IMR-90 (cell line): ENCODE results near the gene ALKBH5. TPM values are rescaled to one million over a fixed set of nuclear protein-coding genes. Genes with fewer than 3 reads are reported as not detected.

ENCODE experiments used
- ATAC-seq: fragments of 200-7000 bp; cut with Tn5 transposase; 2 replicates; pipeline ENCODE4 v1.9.1; 2020; ENCODE audit warnings: low read depth, mild to moderate bottlenecking, moderate library complexity
- BruUV-seq: library from RNA; stranded (reverse); fragments of 400-500 nt; replicated peaks from 2 replicates; lab custom pipeline; 2021; lab: Mats Ljungman, UMichigan
- CTCF ChIA-PET: fragments of 300-600 bp; formaldehyde crosslinking; extraction: SDS; loops from one replicate; lab custom pipeline; 2021; ENCODE audit warnings: antibody characterized with exemption; lab: Yijun Ruan, JAX
- POLR2A ChIA-PET: fragments of 300-600 bp; sonication (Branson Sonifier 250); formaldehyde crosslinking; loops from one replicate; lab custom pipeline; 2022; ENCODE audit warnings: antibody characterized with exemption; ENCODE audit not compliant: unreplicated experiment; lab: Charles Lee
- DNase-seq: peaks from one replicate; pipeline ENCODE4 v3.0.0; 2013
- H2AFZ ChIP-seq: replicated peaks from 2 replicates; pipeline ENCODE3; 2013; ENCODE audit warnings: low read length, mild to moderate bottlenecking; ENCODE audit not compliant: poor library complexity
- H2AK5ac ChIP-seq: 2 replicates; pipeline ENCODE4 v1.6.1; 2013; ENCODE audit warnings: low read depth, low read length, inconsistent platforms
- H2AK9ac ChIP-seq: replicated peaks from 2 replicates; pipeline ENCODE3; 2013; ENCODE audit warnings: mild to moderate bottlenecking, low read depth, low read length, moderate library complexity; ENCODE audit not compliant: poor library complexity
- H2BK120ac ChIP-seq: 2 replicates; pipeline ENCODE4 v1.6.1; 2013; ENCODE audit warnings: low read depth, low read length, inconsistent platforms
- H2BK15ac ChIP-seq: 3 replicates; pipeline ENCODE4 v1.6.1; 2013; ENCODE audit warnings: low read depth, low read length, inconsistent platforms
- H2BK20ac ChIP-seq: 2 replicates; pipeline ENCODE4 v1.6.1; 2013; ENCODE audit warnings: low read depth, mild to moderate bottlenecking, inconsistent platforms, low read length, moderate library complexity
- H2BK5ac ChIP-seq: 2 replicates; pipeline ENCODE4 v1.6.1; 2013; ENCODE audit warnings: mild to moderate bottlenecking, low read depth, low read length, inconsistent platforms; ENCODE audit not compliant: poor library complexity, severe bottlenecking
- H3K14ac ChIP-seq: replicated peaks from 2 replicates; pipeline ENCODE4 v1.6.1; 2013; ENCODE audit warnings: low read depth, low read length, inconsistent platforms
- H3K18ac ChIP-seq: 2 replicates; pipeline ENCODE4 v1.6.1; 2013; ENCODE audit warnings: low read depth, low read length, control low read depth
- H3K23ac ChIP-seq: 2 replicates; pipeline ENCODE4 v1.6.1; 2013; ENCODE audit warnings: low read depth, low read length, inconsistent platforms
- H3K27ac ChIP-seq: 2 replicates; pipeline ENCODE4 v1.5.1; 2013; ENCODE audit warnings: mild to moderate bottlenecking, control low read depth, low read length; ENCODE audit not compliant: insufficient read depth
- H3K27me3 ChIP-seq: 2 replicates; pipeline ENCODE4 v1.6.1; 2013; ENCODE audit warnings: low read length; ENCODE audit not compliant: control insufficient read depth, insufficient read depth
- H3K36me3 ChIP-seq: 2 replicates; pipeline ENCODE4 v1.6.1; 2013; ENCODE audit warnings: low read length, mixed read lengths; ENCODE audit not compliant: control insufficient read depth, insufficient read depth
- H3K4ac ChIP-seq: 2 replicates; pipeline ENCODE4 v1.6.1; 2013; ENCODE audit warnings: low read depth, low read length, inconsistent platforms
- H3K4me1 ChIP-seq: 2 replicates; pipeline ENCODE4 v1.6.1; 2013; ENCODE audit warnings: low read length, mixed read lengths; ENCODE audit not compliant: control insufficient read depth, insufficient read depth
- H3K4me2 ChIP-seq: 2 replicates; pipeline ENCODE4 v1.6.1; 2013; ENCODE audit warnings: low read depth, mild to moderate bottlenecking, control low read depth, low read length, moderate library complexity
- H3K4me3 ChIP-seq: 2 replicates; pipeline ENCODE4 v1.5.1; 2013; ENCODE audit warnings: low read depth, mild to moderate bottlenecking, control low read depth, low read length, moderate library complexity; ENCODE audit not compliant: insufficient read depth
- H3K56ac ChIP-seq: 2 replicates; pipeline ENCODE4 v1.6.1; 2013; ENCODE audit warnings: low read length, inconsistent platforms; ENCODE audit not compliant: insufficient read depth; ENCODE audit errors: extremely low read depth
- H3K79me1 ChIP-seq, 2 experiments: 2 replicates each; pipeline ENCODE4 v1.6.1; 2013; ENCODE audit warnings: low read length in 2 of 2, inconsistent platforms in 1 of 2, low read depth in 1 of 2
- H3K9ac ChIP-seq: 2 replicates; pipeline ENCODE4 v1.6.1; 2013; ENCODE audit warnings: low read depth, low read length, control low read depth
- H3K9me1 ChIP-seq: 2 replicates; pipeline ENCODE4 v1.6.1; 2013; ENCODE audit warnings: low read length, inconsistent platforms; ENCODE audit not compliant: insufficient read depth
- H3K9me3 ChIP-seq: 2 replicates; pipeline ENCODE4 v1.6.1; 2013; ENCODE audit warnings: low read length; ENCODE audit not compliant: control insufficient read depth, insufficient read depth
- H4K20me1 ChIP-seq: 2 replicates; pipeline ENCODE4 v1.6.1; 2013; ENCODE audit warnings: low read length, inconsistent platforms; ENCODE audit not compliant: insufficient read depth
- H4K5ac ChIP-seq: 2 replicates; pipeline ENCODE4 v1.6.1; 2013; ENCODE audit warnings: mild to moderate bottlenecking, low read depth, low read length, control low read depth
- H4K8ac ChIP-seq, 2 experiments: 2 replicates each; pipeline ENCODE4 v1.6.1; 2013; ENCODE audit warnings: low read depth in 2 of 2, low read length in 2 of 2, control low read depth in 1 of 2, inconsistent platforms in 1 of 2
- H4K91ac ChIP-seq: 2 replicates; pipeline ENCODE4 v1.6.1; 2013; ENCODE audit warnings: low read depth, low read length, inconsistent platforms; ENCODE audit not compliant: insufficient read depth
- CHD1 ChIP-seq: IDR thresholded peaks from 2 replicates; pipeline ENCODE4 v1.6.1; 2012; ENCODE audit warnings: low read depth, low read length, improper control_type of control experiment
- MAZ ChIP-seq: IDR thresholded peaks from 2 replicates; pipeline ENCODE4 v1.6.1; 2012; ENCODE audit warnings: low read depth, mild to moderate bottlenecking, low read length, improper control_type of control experiment, moderate library complexity, borderline replicate concordance
- RCOR1 ChIP-seq: IDR thresholded peaks from 2 replicates; pipeline ENCODE4 v1.6.1; 2012; ENCODE audit warnings: mild to moderate bottlenecking, low read length, improper control_type of control experiment; ENCODE audit not compliant: insufficient replicate concordance
- SMC3 ChIP-seq: fragments of 150-350 bp; IDR thresholded peaks from 2 replicates; pipeline ENCODE4 v1.6.1; 2016; ENCODE audit warnings: low read depth, mild to moderate bottlenecking, antibody characterized with exemption, low read length, moderate library complexity
- WGBS, 2 experiments: methylation state at CpG; one replicate each; pipeline versions ENCODE4 v1.1.5 to v1.1.7; 2013; ENCODE audit warnings: missing lambda C conversion rate in 2 of 2; ENCODE audit not compliant: insufficient read length in 1 of 2; ENCODE audit errors: extremely low coverage in 2 of 2; 5-methylcytosine and 5-hydroxymethylcytosine counted together
- dilution Hi-C: fragments of 300-500 bp; cut with HindIII; formaldehyde crosslinking; loops from one replicate; pipeline ENCODE4 v1.14.3; 2018; ENCODE audit warnings: low sequenced_read_pairs; ENCODE audit not compliant: unreplicated experiment
- in situ Hi-C: fragments of 300-500 bp; cut with MboI; formaldehyde crosslinking; loops from 3 replicates; pipeline ENCODE4 v1.14.3; 2019; ENCODE audit warnings: low sequenced_read_pairs, inconsistent platforms, mixed read lengths
- intact Hi-C: fragments of 100-400 bp; cut with micrococcal nuclease; formaldehyde crosslinking; loops from 2 replicates; pipeline ENCODE4 v1.10.0; 2022
- polyA plus RNA-seq, 3 experiments: library from polyadenylated mRNA; depleted of rRNA; stranded (reverse); fragments of >200 nt; gene quantifications; 2 replicates each; pipeline ENCODE4 v1.2.3, GENCODE V29; 2012; ENCODE audit warnings: low replicate concordance in 1 of 3
- total RNA-seq: library from RNA; depleted of rRNA; stranded (reverse); fragments of >200 nt; gene quantifications from 2 replicates; pipeline ENCODE4 v1.2.3, GENCODE V29; 2012
- TF ChIP-seq, protein P1 (sequence below): conservative IDR thresholded peaks from 2 replicates; pipeline ENCODE4 v1.5.1; 2012; ENCODE audit warnings: mild to moderate bottlenecking, low read depth, low read length, improper control_type of control experiment
- TF ChIP-seq, protein P2 (sequence below): fragments of 150-350 bp; IDR thresholded peaks from 2 replicates; pipeline ENCODE4 v1.6.1; 2016; ENCODE audit warnings: low read depth, mild to moderate bottlenecking, low read length, moderate library complexity, borderline replicate concordance

ALKBH5 gene
- total and polyA plus RNA-seq, 2 of the 4 experiments (the other 2 are of a cell fraction): 57.6 to 79.6 TPM

DNA sequence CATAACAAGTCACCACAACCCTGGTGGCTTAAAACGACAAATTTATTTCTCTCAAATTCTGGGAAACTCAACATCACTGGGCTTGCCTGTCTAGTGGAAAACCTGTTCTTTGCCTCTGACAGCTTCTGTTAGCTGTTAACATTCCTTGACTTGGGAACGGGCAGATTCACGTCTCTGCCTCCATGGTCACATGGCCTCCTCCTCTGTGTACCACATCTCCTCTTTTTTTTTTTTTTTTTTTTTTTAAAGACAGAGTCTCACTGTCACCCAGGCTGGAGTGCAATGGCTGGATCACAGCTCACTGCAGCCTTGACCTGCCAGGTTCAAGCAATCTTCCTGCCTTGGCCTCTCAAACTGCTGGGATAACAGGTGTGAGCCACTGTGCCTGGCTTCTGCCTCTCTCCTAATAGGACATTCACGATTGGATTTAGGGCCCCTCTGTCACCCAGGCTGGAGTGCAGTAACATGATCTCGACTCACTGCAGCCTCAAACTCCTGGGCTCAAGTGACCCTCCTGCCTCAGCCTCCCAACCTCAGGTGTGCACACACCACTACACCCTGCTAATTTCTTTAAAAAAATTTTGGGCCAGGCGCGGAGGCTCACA is 30.1 kb downstream of the ALKBH5 start:
- no peak overlapping the region for H2BK120ac ChIP-seq
- H2BK15ac ChIP-seq: no peak overlapping the region
- H4K91ac ChIP-seq: no peak overlapping the region
- no peak overlapping the region for H3K23ac ChIP-seq
- no peak overlapping the region for H3K14ac ChIP-seq
- no TSS peak for BruUV-seq
- H2AFZ ChIP-seq: no peak overlapping the region
- no peak overlapping the region for H2BK5ac ChIP-seq
- POLR2A ChIA-PET: no interaction called here
- in situ Hi-C loops (no loop called here), intact Hi-C loops (no loop called here), dilution Hi-C loops (no loop called here)
- no peak overlapping the region for H2AK5ac ChIP-seq
- H3K4me1 ChIP-seq: peaks cover 2% of the 10 kb centered on the region
- peaks cover 19% of the 10 kb centered on the region for H3K36me3 ChIP-seq
- no peaks in the 10 kb centered on the region for H3K27me3 ChIP-seq
- DNase-seq (no peak), ATAC-seq (no peak)
- no peak overlapping the region for H2BK20ac ChIP-seq
- no peak overlapping the region for H2AK9ac ChIP-seq
- CTCF ChIA-PET: no interaction called here
- no peaks in the 10 kb centered on the region for H3K9me1 ChIP-seq
- no peak overlapping the region for H3K9ac ChIP-seq
- H3K4me3 ChIP-seq: no peak overlapping the region
- no peak overlapping the region for H3K4ac ChIP-seq
- no peaks in the 10 kb centered on the region for H3K9me3 ChIP-seq
- peaks cover 10% of the 10 kb centered on the region for H4K20me1 ChIP-seq
- no CpG with 5 or more reads among the region's 7 CpGs for WGBS, 2 experiments
- no peak overlapping the region for H3K56ac ChIP-seq
- no peak overlapping the region for H4K5ac ChIP-seq
- no peak overlapping the region for H3K4me2 ChIP-seq
- TF ChIP-seq MAZ (no peak), RCOR1 (no peak), SMC3 (no peak), CHD1 (no peak)
- TF ChIP-seq, protein P1, sequence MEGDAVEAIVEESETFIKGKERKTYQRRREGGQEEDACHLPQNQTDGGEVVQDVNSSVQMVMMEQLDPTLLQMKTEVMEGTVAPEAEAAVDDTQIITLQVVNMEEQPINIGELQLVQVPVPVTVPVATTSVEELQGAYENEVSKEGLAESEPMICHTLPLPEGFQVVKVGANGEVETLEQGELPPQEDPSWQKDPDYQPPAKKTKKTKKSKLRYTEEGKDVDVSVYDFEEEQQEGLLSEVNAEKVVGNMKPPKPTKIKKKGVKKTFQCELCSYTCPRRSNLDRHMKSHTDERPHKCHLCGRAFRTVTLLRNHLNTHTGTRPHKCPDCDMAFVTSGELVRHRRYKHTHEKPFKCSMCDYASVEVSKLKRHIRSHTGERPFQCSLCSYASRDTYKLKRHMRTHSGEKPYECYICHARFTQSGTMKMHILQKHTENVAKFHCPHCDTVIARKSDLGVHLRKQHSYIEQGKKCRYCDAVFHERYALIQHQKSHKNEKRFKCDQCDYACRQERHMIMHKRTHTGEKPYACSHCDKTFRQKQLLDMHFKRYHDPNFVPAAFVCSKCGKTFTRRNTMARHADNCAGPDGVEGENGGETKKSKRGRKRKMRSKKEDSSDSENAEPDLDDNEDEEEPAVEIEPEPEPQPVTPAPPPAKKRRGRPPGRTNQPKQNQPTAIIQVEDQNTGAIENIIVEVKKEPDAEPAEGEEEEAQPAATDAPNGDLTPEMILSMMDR: no peak
- TF ChIP-seq, protein P2, sequence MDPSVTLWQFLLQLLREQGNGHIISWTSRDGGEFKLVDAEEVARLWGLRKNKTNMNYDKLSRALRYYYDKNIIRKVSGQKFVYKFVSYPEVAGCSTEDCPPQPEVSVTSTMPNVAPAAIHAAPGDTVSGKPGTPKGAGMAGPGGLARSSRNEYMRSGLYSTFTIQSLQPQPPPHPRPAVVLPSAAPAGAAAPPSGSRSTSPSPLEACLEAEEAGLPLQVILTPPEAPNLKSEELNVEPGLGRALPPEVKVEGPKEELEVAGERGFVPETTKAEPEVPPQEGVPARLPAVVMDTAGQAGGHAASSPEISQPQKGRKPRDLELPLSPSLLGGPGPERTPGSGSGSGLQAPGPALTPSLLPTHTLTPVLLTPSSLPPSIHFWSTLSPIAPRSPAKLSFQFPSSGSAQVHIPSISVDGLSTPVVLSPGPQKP: no peak
- no peak overlapping the region for H3K27ac ChIP-seq
- H3K79me1 ChIP-seq: peaks cover 5 to 9% of the 10 kb centered on the region in 2 experiments; a peak in 2 of 4 replicates
- H3K18ac ChIP-seq: no peak overlapping the region
- no peak overlapping the region for H4K8ac ChIP-seq
